ENCODE data around the gene ADGRB3.

DNA sequence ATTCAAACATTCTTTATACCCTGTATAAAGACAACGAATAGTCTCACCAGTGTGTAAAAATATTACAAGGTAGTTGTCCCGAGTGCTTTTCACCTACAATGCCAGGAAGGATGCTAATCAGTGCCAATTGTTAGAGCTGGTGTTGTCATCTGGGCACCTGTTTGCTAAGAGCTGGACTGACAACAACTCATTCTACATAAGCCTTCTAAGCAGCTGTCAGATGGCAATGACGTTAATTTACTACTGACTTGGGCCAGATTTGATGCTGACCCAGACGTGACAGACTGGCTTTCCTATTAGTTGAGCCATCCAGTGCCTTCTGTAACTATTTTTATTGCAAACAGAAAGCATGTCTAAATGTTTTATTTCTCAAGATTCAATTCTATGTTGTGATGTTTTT lies 355.2 kb downstream of the ADGRB3 start:
- TF ChIP-seq, protein P1, sequence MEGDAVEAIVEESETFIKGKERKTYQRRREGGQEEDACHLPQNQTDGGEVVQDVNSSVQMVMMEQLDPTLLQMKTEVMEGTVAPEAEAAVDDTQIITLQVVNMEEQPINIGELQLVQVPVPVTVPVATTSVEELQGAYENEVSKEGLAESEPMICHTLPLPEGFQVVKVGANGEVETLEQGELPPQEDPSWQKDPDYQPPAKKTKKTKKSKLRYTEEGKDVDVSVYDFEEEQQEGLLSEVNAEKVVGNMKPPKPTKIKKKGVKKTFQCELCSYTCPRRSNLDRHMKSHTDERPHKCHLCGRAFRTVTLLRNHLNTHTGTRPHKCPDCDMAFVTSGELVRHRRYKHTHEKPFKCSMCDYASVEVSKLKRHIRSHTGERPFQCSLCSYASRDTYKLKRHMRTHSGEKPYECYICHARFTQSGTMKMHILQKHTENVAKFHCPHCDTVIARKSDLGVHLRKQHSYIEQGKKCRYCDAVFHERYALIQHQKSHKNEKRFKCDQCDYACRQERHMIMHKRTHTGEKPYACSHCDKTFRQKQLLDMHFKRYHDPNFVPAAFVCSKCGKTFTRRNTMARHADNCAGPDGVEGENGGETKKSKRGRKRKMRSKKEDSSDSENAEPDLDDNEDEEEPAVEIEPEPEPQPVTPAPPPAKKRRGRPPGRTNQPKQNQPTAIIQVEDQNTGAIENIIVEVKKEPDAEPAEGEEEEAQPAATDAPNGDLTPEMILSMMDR (IDR thresholded peaks at IDR 0.05), result no peak
- no peak for TF ChIP-seq POLR2A (IDR thresholded peaks at IDR 0.05)
- no peak for TF ChIP-seq POLR2AphosphoS5 (IDR thresholded peaks at IDR 0.05)
- no peak for TF ChIP-seq EP300 (IDR thresholded peaks at IDR 0.05)

All from upper lobe of left lung (tissue), 4 donors.